ENCODE results near the gene PLEKHG3. TPM values are rescaled to one million over a fixed set of nuclear protein-coding genes. Genes with fewer than 3 reads are reported as not detected.

The PLEKHG3 gene
- total and polyA plus RNA-seq, 4 donors = 8.4 to 21.3 (median 14.6) TPM

DNA sequence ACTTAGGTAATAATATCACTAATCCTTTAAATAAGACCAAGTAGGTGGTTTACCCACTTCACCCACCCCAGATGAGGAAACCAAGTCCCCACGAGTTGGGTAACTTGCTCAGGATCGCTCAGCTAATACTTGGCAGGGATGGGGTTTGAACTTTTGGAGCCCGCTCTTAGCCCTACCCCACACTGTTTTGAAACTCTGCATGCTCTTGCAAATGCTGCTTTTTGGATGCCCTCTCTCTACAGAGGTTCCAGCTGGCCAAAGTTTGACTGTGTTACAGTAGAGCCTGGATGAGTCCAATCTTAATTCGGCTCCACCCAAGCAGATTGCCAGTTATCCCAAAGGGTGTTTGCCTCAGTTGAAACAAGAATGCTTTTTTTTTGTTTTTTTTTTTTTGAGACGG, 6.8 kb downstream of the PLEKHG3 start:
- H3K27me3 ChIP-seq (ENCODE audit: control insufficient read depth in 4 of 4, insufficient read depth in 4 of 4, low read length in 3 of 4) = no peaks in the 10 kb centered on the region
- 33% methylated on average over 5 of the region's 5 CpGs for WGBS

More for the DNA sequence above, 6.8 kb downstream of the PLEKHG3 start:
- Histone ChIP-seq H3K9me3 (ENCODE audit: control insufficient read depth in 4 of 4, low read length in 3 of 4) (peaks cover 0 to 4% (median 0%) of the 10 kb centered on the region in 4 donors), H3K36me3 (ENCODE audit: control insufficient read depth in 4 of 4, insufficient read depth in 3 of 4, low read depth in 1 of 4, low read length in 3 of 4) (no peaks in the 10 kb centered on the region), H3K4me3 (ENCODE audit: low read depth in 1 of 3, low read length in 3 of 3) (no peak overlapping the region), H3K4me1 (ENCODE audit: control insufficient read depth in 4 of 4, insufficient read depth in 4 of 4, low read length in 3 of 4) (peaks cover 24 to 65% (median 60%) of the 10 kb centered on the region in 4 donors), H3K27ac (ENCODE audit: low read depth in 1 of 2, low read length in 2 of 2) (peak overlapping the region; percentile 57 to 70), H3K9ac (ENCODE audit: low read depth in 1 of 2, low read length in 2 of 2) (no peak overlapping the region)
- TF ChIP-seq YY1 (IDR thresholded peaks at IDR 0.05) (peak; percentile 74), FOXA1 (IDR thresholded peaks at IDR 0.05) (peak; percentile 52), HNF4A (conservative IDR thresholded peaks at IDR 0.05) (peak; percentile 94 to 97), RAD21 (IDR thresholded peaks at IDR 0.05) (peak; percentile 42 to 55), JUND (IDR thresholded peaks at IDR 0.05) (peak in 1 of 2 donors; percentile 92), FOXA2 (IDR thresholded peaks at IDR 0.05) (peak; percentile 40), EGR1 (IDR thresholded peaks at IDR 0.05; ENCODE audit: low read depth in 2 of 2) (peak in 1 of 2 donors; percentile 48), SP1 (IDR thresholded peaks at IDR 0.05) (peak; percentile 84), RXRA (IDR thresholded peaks at IDR 0.05) (peak; percentile 78 to 94), GABPA (IDR thresholded peaks at IDR 0.05 in 1 of 2, conservative IDR thresholded peaks at IDR 0.05 in 1 of 2) (no peak), TAF1 (conservative IDR thresholded peaks at IDR 0.05) (no peak), HNF4G (IDR thresholded peaks at IDR 0.05) (peak; percentile 71), NR2F2 (IDR thresholded peaks at IDR 0.05) (no peak)
- TF ChIP-seq, protein P1, sequence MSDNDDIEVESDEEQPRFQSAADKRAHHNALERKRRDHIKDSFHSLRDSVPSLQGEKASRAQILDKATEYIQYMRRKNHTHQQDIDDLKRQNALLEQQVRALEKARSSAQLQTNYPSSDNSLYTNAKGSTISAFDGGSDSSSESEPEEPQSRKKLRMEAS (IDR thresholded peaks at IDR 0.05) = peak; percentile 87
- TF ChIP-seq, protein P2, sequence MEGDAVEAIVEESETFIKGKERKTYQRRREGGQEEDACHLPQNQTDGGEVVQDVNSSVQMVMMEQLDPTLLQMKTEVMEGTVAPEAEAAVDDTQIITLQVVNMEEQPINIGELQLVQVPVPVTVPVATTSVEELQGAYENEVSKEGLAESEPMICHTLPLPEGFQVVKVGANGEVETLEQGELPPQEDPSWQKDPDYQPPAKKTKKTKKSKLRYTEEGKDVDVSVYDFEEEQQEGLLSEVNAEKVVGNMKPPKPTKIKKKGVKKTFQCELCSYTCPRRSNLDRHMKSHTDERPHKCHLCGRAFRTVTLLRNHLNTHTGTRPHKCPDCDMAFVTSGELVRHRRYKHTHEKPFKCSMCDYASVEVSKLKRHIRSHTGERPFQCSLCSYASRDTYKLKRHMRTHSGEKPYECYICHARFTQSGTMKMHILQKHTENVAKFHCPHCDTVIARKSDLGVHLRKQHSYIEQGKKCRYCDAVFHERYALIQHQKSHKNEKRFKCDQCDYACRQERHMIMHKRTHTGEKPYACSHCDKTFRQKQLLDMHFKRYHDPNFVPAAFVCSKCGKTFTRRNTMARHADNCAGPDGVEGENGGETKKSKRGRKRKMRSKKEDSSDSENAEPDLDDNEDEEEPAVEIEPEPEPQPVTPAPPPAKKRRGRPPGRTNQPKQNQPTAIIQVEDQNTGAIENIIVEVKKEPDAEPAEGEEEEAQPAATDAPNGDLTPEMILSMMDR (IDR thresholded peaks at IDR 0.05; ENCODE audit: low read depth, low read length, missing input control) = no peak
- TF ChIP-seq, protein P3, sequence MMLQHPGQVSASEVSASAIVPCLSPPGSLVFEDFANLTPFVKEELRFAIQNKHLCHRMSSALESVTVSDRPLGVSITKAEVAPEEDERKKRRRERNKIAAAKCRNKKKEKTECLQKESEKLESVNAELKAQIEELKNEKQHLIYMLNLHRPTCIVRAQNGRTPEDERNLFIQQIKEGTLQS (IDR thresholded peaks at IDR 0.05) = no peak
- TF ChIP-seq, protein P4, sequence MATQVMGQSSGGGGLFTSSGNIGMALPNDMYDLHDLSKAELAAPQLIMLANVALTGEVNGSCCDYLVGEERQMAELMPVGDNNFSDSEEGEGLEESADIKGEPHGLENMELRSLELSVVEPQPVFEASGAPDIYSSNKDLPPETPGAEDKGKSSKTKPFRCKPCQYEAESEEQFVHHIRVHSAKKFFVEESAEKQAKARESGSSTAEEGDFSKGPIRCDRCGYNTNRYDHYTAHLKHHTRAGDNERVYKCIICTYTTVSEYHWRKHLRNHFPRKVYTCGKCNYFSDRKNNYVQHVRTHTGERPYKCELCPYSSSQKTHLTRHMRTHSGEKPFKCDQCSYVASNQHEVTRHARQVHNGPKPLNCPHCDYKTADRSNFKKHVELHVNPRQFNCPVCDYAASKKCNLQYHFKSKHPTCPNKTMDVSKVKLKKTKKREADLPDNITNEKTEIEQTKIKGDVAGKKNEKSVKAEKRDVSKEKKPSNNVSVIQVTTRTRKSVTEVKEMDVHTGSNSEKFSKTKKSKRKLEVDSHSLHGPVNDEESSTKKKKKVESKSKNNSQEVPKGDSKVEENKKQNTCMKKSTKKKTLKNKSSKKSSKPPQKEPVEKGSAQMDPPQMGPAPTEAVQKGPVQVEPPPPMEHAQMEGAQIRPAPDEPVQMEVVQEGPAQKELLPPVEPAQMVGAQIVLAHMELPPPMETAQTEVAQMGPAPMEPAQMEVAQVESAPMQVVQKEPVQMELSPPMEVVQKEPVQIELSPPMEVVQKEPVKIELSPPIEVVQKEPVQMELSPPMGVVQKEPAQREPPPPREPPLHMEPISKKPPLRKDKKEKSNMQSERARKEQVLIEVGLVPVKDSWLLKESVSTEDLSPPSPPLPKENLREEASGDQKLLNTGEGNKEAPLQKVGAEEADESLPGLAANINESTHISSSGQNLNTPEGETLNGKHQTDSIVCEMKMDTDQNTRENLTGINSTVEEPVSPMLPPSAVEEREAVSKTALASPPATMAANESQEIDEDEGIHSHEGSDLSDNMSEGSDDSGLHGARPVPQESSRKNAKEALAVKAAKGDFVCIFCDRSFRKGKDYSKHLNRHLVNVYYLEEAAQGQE (IDR thresholded peaks at IDR 0.05) = peak; percentile 75
- TF ChIP-seq, protein P5, sequence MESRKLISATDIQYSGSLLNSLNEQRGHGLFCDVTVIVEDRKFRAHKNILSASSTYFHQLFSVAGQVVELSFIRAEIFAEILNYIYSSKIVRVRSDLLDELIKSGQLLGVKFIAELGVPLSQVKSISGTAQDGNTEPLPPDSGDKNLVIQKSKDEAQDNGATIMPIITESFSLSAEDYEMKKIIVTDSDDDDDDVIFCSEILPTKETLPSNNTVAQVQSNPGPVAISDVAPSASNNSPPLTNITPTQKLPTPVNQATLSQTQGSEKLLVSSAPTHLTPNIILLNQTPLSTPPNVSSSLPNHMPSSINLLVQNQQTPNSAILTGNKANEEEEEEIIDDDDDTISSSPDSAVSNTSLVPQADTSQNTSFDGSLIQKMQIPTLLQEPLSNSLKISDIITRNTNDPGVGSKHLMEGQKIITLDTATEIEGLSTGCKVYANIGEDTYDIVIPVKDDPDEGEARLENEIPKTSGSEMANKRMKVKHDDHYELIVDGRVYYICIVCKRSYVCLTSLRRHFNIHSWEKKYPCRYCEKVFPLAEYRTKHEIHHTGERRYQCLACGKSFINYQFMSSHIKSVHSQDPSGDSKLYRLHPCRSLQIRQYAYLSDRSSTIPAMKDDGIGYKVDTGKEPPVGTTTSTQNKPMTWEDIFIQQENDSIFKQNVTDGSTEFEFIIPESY (IDR thresholded peaks at IDR 0.05) = peak; percentile 89
- no peak for DNase-seq (ENCODE audit: low spot score)

All from liver (tissue), 9 donors.